OCI-LY7 (cell line): ENCODE data around the gene ZNF750.

Experiments
- EZH2phosphoT487 ChIP-seq: fragments of 200-600 bp; sonication (generic); IDR thresholded peaks from 2 replicates; pipeline ENCODE4 v1.6.1; 2018; ENCODE audit warnings: low read depth, borderline replicate concordance, mild to moderate bottlenecking, mixed run types, antibody characterized with exemption, low read length, moderate library complexity, mixed read lengths
- TF ChIP-seq, protein P1 (sequence below): fragments of 200-600 bp; sonication (generic); conservative IDR thresholded peaks from 2 replicates; pipeline ENCODE4 v1.5.1; 2014; ENCODE audit warnings: mild to moderate bottlenecking, antibody characterized with exemption, low read length, moderate library complexity, mixed read lengths

GRCh38 chr17:82804442-82805191 is 35.2 kb downstream of the ZNF750 start:
- TF ChIP-seq, protein P1, sequence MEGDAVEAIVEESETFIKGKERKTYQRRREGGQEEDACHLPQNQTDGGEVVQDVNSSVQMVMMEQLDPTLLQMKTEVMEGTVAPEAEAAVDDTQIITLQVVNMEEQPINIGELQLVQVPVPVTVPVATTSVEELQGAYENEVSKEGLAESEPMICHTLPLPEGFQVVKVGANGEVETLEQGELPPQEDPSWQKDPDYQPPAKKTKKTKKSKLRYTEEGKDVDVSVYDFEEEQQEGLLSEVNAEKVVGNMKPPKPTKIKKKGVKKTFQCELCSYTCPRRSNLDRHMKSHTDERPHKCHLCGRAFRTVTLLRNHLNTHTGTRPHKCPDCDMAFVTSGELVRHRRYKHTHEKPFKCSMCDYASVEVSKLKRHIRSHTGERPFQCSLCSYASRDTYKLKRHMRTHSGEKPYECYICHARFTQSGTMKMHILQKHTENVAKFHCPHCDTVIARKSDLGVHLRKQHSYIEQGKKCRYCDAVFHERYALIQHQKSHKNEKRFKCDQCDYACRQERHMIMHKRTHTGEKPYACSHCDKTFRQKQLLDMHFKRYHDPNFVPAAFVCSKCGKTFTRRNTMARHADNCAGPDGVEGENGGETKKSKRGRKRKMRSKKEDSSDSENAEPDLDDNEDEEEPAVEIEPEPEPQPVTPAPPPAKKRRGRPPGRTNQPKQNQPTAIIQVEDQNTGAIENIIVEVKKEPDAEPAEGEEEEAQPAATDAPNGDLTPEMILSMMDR: no peak
- TF ChIP-seq EZH2phosphoT487: no peak
